ENCODE results near the gene CKAP2L. TPM values are rescaled to one million over a fixed set of nuclear protein-coding genes. Genes with fewer than 3 reads are reported as not detected.

CKAP2L gene
- total and polyA plus RNA-seq, 9 of the 15 experiments (the other 6 are each of a cell fraction or from before 2014, with no cell fraction given), result 10.4 to 21.9 (median 14.2) TPM

DNA sequence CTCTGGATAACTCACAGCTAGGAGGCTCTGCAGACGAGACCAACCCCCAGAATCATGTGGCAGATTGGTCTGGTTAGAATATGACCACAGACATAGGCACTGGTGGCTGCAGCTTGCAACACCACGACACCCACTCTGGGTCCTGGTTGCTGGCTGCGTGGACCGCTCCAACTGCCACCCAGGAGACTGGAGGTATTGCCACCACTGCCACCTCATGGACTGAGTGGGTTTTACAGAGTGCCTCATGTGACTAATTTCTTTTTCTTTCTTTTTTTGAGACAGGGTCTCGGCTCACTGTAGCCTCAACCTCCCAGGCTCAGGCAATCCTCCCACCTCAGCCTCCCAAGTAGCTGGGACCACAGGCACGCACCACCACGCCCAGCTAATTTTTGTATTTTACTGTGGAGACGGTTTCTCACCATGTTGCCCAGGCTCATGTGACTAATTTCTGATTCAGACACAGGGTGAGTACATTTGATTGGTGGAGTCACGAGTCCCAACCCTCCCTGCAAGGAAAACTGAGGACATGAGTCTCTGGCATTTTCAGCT is 73.5 kb downstream of the CKAP2L start (continued):
- TF ChIP-seq, protein P1, sequence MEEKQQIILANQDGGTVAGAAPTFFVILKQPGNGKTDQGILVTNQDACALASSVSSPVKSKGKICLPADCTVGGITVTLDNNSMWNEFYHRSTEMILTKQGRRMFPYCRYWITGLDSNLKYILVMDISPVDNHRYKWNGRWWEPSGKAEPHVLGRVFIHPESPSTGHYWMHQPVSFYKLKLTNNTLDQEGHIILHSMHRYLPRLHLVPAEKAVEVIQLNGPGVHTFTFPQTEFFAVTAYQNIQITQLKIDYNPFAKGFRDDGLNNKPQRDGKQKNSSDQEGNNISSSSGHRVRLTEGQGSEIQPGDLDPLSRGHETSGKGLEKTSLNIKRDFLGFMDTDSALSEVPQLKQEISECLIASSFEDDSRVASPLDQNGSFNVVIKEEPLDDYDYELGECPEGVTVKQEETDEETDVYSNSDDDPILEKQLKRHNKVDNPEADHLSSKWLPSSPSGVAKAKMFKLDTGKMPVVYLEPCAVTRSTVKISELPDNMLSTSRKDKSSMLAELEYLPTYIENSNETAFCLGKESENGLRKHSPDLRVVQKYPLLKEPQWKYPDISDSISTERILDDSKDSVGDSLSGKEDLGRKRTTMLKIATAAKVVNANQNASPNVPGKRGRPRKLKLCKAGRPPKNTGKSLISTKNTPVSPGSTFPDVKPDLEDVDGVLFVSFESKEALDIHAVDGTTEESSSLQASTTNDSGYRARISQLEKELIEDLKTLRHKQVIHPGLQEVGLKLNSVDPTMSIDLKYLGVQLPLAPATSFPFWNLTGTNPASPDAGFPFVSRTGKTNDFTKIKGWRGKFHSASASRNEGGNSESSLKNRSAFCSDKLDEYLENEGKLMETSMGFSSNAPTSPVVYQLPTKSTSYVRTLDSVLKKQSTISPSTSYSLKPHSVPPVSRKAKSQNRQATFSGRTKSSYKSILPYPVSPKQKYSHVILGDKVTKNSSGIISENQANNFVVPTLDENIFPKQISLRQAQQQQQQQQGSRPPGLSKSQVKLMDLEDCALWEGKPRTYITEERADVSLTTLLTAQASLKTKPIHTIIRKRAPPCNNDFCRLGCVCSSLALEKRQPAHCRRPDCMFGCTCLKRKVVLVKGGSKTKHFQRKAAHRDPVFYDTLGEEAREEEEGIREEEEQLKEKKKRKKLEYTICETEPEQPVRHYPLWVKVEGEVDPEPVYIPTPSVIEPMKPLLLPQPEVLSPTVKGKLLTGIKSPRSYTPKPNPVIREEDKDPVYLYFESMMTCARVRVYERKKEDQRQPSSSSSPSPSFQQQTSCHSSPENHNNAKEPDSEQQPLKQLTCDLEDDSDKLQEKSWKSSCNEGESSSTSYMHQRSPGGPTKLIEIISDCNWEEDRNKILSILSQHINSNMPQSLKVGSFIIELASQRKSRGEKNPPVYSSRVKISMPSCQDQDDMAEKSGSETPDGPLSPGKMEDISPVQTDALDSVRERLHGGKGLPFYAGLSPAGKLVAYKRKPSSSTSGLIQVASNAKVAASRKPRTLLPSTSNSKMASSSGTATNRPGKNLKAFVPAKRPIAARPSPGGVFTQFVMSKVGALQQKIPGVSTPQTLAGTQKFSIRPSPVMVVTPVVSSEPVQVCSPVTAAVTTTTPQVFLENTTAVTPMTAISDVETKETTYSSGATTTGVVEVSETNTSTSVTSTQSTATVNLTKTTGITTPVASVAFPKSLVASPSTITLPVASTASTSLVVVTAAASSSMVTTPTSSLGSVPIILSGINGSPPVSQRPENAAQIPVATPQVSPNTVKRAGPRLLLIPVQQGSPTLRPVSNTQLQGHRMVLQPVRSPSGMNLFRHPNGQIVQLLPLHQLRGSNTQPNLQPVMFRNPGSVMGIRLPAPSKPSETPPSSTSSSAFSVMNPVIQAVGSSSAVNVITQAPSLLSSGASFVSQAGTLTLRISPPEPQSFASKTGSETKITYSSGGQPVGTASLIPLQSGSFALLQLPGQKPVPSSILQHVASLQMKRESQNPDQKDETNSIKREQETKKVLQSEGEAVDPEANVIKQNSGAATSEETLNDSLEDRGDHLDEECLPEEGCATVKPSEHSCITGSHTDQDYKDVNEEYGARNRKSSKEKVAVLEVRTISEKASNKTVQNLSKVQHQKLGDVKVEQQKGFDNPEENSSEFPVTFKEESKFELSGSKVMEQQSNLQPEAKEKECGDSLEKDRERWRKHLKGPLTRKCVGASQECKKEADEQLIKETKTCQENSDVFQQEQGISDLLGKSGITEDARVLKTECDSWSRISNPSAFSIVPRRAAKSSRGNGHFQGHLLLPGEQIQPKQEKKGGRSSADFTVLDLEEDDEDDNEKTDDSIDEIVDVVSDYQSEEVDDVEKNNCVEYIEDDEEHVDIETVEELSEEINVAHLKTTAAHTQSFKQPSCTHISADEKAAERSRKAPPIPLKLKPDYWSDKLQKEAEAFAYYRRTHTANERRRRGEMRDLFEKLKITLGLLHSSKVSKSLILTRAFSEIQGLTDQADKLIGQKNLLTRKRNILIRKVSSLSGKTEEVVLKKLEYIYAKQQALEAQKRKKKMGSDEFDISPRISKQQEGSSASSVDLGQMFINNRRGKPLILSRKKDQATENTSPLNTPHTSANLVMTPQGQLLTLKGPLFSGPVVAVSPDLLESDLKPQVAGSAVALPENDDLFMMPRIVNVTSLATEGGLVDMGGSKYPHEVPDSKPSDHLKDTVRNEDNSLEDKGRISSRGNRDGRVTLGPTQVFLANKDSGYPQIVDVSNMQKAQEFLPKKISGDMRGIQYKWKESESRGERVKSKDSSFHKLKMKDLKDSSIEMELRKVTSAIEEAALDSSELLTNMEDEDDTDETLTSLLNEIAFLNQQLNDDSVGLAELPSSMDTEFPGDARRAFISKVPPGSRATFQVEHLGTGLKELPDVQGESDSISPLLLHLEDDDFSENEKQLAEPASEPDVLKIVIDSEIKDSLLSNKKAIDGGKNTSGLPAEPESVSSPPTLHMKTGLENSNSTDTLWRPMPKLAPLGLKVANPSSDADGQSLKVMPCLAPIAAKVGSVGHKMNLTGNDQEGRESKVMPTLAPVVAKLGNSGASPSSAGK (IDR thresholded peaks at IDR 0.05), result no peak
- no peak for TF ChIP-seq KLF6 (CRISPR knock-in tag; IDR thresholded peaks at IDR 0.05; ENCODE audit: borderline replicate concordance)
- TF ChIP-seq ZNF175 (CRISPR knock-in tag; IDR thresholded peaks at IDR 0.05; ENCODE audit: low read depth), result no peak
- TF ChIP-seq, protein P2, sequence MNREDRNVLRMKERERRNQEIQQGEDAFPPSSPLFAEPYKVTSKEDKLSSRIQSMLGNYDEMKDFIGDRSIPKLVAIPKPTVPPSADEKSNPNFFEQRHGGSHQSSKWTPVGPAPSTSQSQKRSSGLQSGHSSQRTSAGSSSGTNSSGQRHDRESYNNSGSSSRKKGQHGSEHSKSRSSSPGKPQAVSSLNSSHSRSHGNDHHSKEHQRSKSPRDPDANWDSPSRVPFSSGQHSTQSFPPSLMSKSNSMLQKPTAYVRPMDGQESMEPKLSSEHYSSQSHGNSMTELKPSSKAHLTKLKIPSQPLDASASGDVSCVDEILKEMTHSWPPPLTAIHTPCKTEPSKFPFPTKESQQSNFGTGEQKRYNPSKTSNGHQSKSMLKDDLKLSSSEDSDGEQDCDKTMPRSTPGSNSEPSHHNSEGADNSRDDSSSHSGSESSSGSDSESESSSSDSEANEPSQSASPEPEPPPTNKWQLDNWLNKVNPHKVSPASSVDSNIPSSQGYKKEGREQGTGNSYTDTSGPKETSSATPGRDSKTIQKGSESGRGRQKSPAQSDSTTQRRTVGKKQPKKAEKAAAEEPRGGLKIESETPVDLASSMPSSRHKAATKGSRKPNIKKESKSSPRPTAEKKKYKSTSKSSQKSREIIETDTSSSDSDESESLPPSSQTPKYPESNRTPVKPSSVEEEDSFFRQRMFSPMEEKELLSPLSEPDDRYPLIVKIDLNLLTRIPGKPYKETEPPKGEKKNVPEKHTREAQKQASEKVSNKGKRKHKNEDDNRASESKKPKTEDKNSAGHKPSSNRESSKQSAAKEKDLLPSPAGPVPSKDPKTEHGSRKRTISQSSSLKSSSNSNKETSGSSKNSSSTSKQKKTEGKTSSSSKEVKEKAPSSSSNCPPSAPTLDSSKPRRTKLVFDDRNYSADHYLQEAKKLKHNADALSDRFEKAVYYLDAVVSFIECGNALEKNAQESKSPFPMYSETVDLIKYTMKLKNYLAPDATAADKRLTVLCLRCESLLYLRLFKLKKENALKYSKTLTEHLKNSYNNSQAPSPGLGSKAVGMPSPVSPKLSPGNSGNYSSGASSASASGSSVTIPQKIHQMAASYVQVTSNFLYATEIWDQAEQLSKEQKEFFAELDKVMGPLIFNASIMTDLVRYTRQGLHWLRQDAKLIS (CRISPR knock-in tag; IDR thresholded peaks at IDR 0.05), result no peak
- TF ChIP-seq MAZ (CRISPR knock-in tag; conservative IDR thresholded peaks at IDR 0.05 in 1 of 2, IDR thresholded peaks at IDR 0.05 in 1 of 2), result peak in 1 of 2 experiments; percentile 29; a peak in 2 of 4 replicates
- TF ChIP-seq ARNT (IDR thresholded peaks at IDR 0.05), result no peak
- TF ChIP-seq ZNF77 (CRISPR knock-in tag; IDR thresholded peaks at IDR 0.05), result no peak
- peak; percentile 33; the same call in 1 of the 2 replicates for TF ChIP-seq CEBPB (tag; IDR thresholded peaks at IDR 0.05)
- TF ChIP-seq NR2C1 (IDR thresholded peaks at IDR 0.05), result no peak
- TF ChIP-seq NR2C1 (tag; IDR thresholded peaks at IDR 0.05), result no peak
- TF ChIP-seq, protein P3, sequence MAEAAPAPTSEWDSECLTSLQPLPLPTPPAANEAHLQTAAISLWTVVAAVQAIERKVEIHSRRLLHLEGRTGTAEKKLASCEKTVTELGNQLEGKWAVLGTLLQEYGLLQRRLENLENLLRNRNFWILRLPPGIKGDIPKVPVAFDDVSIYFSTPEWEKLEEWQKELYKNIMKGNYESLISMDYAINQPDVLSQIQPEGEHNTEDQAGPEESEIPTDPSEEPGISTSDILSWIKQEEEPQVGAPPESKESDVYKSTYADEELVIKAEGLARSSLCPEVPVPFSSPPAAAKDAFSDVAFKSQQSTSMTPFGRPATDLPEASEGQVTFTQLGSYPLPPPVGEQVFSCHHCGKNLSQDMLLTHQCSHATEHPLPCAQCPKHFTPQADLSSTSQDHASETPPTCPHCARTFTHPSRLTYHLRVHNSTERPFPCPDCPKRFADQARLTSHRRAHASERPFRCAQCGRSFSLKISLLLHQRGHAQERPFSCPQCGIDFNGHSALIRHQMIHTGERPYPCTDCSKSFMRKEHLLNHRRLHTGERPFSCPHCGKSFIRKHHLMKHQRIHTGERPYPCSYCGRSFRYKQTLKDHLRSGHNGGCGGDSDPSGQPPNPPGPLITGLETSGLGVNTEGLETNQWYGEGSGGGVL (CRISPR knock-in tag; IDR thresholded peaks at IDR 0.05), result no peak
